Esophagus squamous epithelium (tissue), 4 donors: ENCODE results near the gene CCDC15.

Experiments used
- POLR2A ChIP-seq, 4 donors: fragments of 450-650 bp; IDR thresholded peaks; one replicate each; pipeline ENCODE4 v1.6.1; 2017; ENCODE audit warnings: antibody characterized with exemption in 4 of 4, mild to moderate bottlenecking in 4 of 4, moderate library complexity in 3 of 4
- TF ChIP-seq, protein P1 (sequence below), 6 experiments: fragments of 450-650 bp in 4 of 6; fragments of 200-600 bp in 2 of 6; sonication (generic) in 2 of 6; IDR thresholded peaks; one replicate each; pipeline ENCODE4 v1.5.1; 2016 to 2019; ENCODE audit warnings: antibody characterized with exemption in 6 of 6, mild to moderate bottlenecking in 4 of 6, moderate library complexity in 4 of 6

- TF ChIP-seq, protein P1, sequence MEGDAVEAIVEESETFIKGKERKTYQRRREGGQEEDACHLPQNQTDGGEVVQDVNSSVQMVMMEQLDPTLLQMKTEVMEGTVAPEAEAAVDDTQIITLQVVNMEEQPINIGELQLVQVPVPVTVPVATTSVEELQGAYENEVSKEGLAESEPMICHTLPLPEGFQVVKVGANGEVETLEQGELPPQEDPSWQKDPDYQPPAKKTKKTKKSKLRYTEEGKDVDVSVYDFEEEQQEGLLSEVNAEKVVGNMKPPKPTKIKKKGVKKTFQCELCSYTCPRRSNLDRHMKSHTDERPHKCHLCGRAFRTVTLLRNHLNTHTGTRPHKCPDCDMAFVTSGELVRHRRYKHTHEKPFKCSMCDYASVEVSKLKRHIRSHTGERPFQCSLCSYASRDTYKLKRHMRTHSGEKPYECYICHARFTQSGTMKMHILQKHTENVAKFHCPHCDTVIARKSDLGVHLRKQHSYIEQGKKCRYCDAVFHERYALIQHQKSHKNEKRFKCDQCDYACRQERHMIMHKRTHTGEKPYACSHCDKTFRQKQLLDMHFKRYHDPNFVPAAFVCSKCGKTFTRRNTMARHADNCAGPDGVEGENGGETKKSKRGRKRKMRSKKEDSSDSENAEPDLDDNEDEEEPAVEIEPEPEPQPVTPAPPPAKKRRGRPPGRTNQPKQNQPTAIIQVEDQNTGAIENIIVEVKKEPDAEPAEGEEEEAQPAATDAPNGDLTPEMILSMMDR (IDR thresholded peaks at IDR 0.05) = no peak
- TF ChIP-seq POLR2A (IDR thresholded peaks at IDR 0.05) = no peak
Observed at GRCh38 chr11:125088123-125088522, 134.1 kb downstream of the CCDC15 start.
